ENCODE data around the gene HTT-AS. TPM values are rescaled to one million over a fixed set of nuclear protein-coding genes. Genes with fewer than 3 reads are reported as not detected.

The HTT-AS gene
- total RNA-seq, 2 experiments from 2014 or later, result not detected

GRCh38 chr4:3087115-3087797 is 12.9 kb upstream of the HTT-AS start:
- ATAC-seq, result no peak
- DNase-seq, result no peak
- H3K27me3 Mint-ChIP-seq, result no peaks in the 10 kb centered on the region
- H3K4me1 Mint-ChIP-seq, result peaks cover 66% of the 10 kb centered on the region
- intact Hi-C loops (cut with DNase I, micrococcal nuclease), result loop anchor here (5.0 kb wide), 3 partner anchors 40 to 125 kb away; partner anchors contain the start of genes GRK4 (in 1 of the 2) and NOP14 (in 1 of the 2)
- ChIA-PET CTCF (interaction anchor here (0.8 to 1.0 kb wide), 3 partner anchors 10 to 53 kb away, joined by 3 to 4 read pairs (median 4); no protein-coding TSS in a partner anchor), POLR2A (interaction anchor here (0.6 kb wide), 1 partner anchor 274 kb away, joined by 3 read pairs; no protein-coding TSS in a partner anchor)
- no peaks in the 10 kb centered on the region for H3K9me3 Mint-ChIP-seq (ENCODE audit: low read depth)
- H3K27ac Mint-ChIP-seq, result peak overlapping the region; percentile 32
- H3K36me3 Mint-ChIP-seq (ENCODE audit: low read depth), result peaks cover 28% of the 10 kb centered on the region
- H3K4me3 Mint-ChIP-seq, result no peak overlapping the region

- intact Hi-C loops (cut with DNase I, micrococcal nuclease), result loop anchor here (1.0 to 5.0 kb wide), 8 partner anchors 12 to 150 kb away; partner anchors contain the start of genes GRK4 (in 1 of the 2), HTT (in 1 of the 2), HTT-AS (in 1 of the 2) and NOP14 (in 1 of the 2)
- H3K4me1 Mint-ChIP-seq, result peaks cover 68% of the 10 kb centered on the region
- H3K9me3 Mint-ChIP-seq (ENCODE audit: low read depth), result no peaks in the 10 kb centered on the region
- POLR2A ChIA-PET, result no interaction called here
- ATAC-seq, result peak; percentile 50
- CTCF ChIA-PET, result interaction anchor here (0.8 to 1.0 kb wide), 2 partner anchors 10 to 11 kb away, joined by 4 read pairs; no protein-coding TSS in a partner anchor
- peak overlapping the region; percentile 20 for H3K4me3 Mint-ChIP-seq
- H3K36me3 Mint-ChIP-seq (ENCODE audit: low read depth), result peaks cover 25% of the 10 kb centered on the region
- no peaks in the 10 kb centered on the region for H3K27me3 Mint-ChIP-seq
- DNase-seq, result no peak
- H3K27ac Mint-ChIP-seq, result peak overlapping the region; percentile 96
Measured at GRCh38 chr4:3085948-3086670, 11.8 kb upstream of the HTT-AS start.

DNA sequence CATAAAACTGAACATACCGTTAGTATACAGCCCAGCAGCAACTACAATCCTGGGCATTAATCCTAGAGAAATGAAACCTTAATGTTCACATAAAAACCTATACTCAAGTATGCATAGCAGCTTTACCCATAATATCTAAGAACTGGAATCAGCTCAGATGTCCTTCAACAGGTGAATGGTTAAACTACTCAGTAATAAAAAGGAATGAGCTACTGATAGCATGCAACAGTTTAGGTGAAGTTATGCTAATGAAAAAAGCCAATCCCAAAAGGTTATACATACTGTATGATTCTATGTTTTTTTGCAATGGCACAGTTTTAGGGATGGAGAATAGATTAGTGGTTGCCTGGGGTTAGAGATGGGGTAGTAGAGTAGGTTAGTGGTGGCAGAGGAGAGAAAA is 9.4 kb upstream of the HTT-AS start:
- no peak for DNase-seq
- peak overlapping the region; percentile 70 for H3K27ac Mint-ChIP-seq
- no peaks in the 10 kb centered on the region for H3K9me3 Mint-ChIP-seq (ENCODE audit: low read depth)
- no peaks in the 10 kb centered on the region for H3K27me3 Mint-ChIP-seq
- H3K4me1 Mint-ChIP-seq, result peaks cover 77% of the 10 kb centered on the region
- CTCF ChIA-PET, result interaction anchor here (0.7 to 1.1 kb wide), 3 partner anchors 23 to 130 kb away, joined by 3 read pairs; partner anchors contain the start of gene GRK4
- no peak for ATAC-seq
- intact Hi-C loops (cut with DNase I, micrococcal nuclease), result loop anchor here in 1 of 2 experiments (2.0 kb wide), 1 partner anchor 75 kb away; no protein-coding TSS in a partner anchor
- H3K36me3 Mint-ChIP-seq (ENCODE audit: low read depth), result peaks cover 31% of the 10 kb centered on the region
- POLR2A ChIA-PET, result interaction anchor here (0.6 kb wide), 1 partner anchor 70 kb away, joined by 4 read pairs; no protein-coding TSS in a partner anchor
- H3K4me3 Mint-ChIP-seq, result no peak overlapping the region

DNA sequence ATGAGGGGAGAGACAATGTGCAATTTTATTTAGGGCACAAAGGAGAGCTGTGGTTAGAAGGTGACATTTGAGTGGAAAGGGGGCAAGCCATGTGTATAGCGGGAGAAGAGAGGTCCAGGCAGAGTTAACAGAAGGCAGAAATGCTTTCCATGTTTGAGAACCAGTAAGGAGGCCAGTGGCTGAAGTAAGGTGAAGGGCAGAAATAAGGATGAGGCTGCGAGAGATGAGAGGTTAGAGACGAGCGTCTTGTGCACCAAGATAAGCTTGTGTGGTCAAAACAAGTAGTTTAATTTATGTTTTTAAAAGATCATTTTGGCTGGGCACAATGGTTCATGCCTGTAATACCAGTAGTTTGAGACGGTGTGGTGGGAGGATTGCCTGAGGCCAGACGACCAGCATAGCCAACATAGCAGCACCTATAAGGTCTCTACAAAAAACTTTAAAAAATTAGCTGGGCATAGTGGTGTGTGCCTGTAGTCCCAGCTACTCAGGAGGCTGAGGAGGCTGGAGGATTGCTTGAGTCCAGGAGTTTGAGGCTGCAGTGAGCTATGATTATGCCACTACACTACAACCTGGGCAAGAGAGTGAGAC is 8.7 kb upstream of the HTT-AS start:
- H3K27ac Mint-ChIP-seq, result peak overlapping the region; percentile 38
- peaks cover 74% of the 10 kb centered on the region for H3K4me1 Mint-ChIP-seq
- H3K4me3 Mint-ChIP-seq, result no peak overlapping the region
- peaks cover 25% of the 10 kb centered on the region for H3K36me3 Mint-ChIP-seq (ENCODE audit: low read depth)
- no peak for DNase-seq
- intact Hi-C loops (cut with DNase I, micrococcal nuclease), result no loop called here
- H3K27me3 Mint-ChIP-seq, result no peaks in the 10 kb centered on the region
- ChIA-PET POLR2A (interaction anchor here (0.6 kb wide), 1 partner anchor 69 kb away, joined by 4 read pairs; no protein-coding TSS in a partner anchor), CTCF (interaction anchor here (0.6 to 1.1 kb wide), 4 partner anchors 24 to 129 kb away, joined by 3 read pairs; partner anchors contain the start of gene GRK4)
- H3K9me3 Mint-ChIP-seq (ENCODE audit: low read depth), result no peaks in the 10 kb centered on the region
- no peak for ATAC-seq

DNA sequence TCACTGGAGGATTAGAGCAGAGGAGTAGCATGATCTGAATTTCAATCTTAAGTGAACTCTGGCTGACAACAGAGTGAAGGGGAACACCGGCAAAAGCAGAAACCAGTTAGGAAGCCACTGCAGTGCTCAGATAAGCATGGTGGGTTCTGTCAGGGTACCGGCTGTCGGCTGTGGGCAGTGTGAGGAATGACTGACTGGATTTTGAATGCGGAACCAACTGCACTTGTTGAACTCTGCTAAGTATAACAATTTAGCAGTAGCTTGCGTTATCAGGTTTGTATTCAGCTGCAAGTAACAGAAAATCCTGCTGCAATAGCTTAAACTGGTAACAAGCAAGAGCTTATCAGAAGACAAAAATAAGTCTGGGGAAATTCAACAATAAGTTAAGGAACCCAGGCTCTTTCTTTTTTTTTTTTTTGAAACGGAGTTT is 5.4 kb upstream of the HTT-AS start:
- POLR2A ChIA-PET, result interaction anchor here (0.6 kb wide), 2 partner anchors 229 to 291 kb away, joined by 3 read pairs; no protein-coding TSS in a partner anchor
- DNase-seq, result no peak
- H3K27me3 Mint-ChIP-seq, result no peaks in the 10 kb centered on the region
- H3K27ac Mint-ChIP-seq, result peak overlapping the region; percentile 59
- intact Hi-C loops (cut with DNase I, micrococcal nuclease), result loop anchor here in 1 of 2 experiments (10.0 kb wide), 1 partner anchor 545 kb away; the partner anchor contains the start of gene FAM193A
- H3K9me3 Mint-ChIP-seq (ENCODE audit: low read depth), result no peaks in the 10 kb centered on the region
- CTCF ChIA-PET, result no interaction called here
- H3K4me3 Mint-ChIP-seq, result no peak overlapping the region
- peaks cover 65% of the 10 kb centered on the region for H3K4me1 Mint-ChIP-seq
- ATAC-seq, result no peak
- H3K36me3 Mint-ChIP-seq (ENCODE audit: low read depth), result peaks cover 19% of the 10 kb centered on the region

DNA sequence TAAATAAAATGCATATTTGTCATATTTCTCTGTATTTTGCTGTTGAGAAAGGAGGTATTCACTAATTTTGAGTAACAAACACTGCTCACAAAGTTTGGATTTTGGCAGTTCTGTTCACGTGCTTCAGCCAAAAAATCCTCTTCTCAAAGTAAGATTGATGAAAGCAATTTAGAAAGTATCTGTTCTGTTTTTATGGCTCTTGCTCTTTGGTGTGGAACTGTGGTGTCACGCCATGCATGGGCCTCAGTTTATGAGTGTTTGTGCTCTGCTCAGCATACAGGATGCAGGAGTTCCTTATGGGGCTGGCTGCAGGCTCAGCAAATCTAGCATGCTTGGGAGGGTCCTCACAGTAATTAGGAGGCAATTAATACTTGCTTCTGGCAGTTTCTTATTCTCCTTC is 3.5 kb upstream of the HTT-AS start:
- Mint-ChIP-seq H3K27me3 (no peaks in the 10 kb centered on the region), H3K27ac (peak overlapping the region; percentile 16), H3K4me1 (peaks cover 50% of the 10 kb centered on the region), H3K4me3 (peak overlapping the region; percentile 8), H3K36me3 (ENCODE audit: low read depth) (peaks cover 14% of the 10 kb centered on the region), H3K9me3 (ENCODE audit: low read depth) (no peaks in the 10 kb centered on the region)
- intact Hi-C loops (cut with DNase I, micrococcal nuclease), result loop anchor here in 1 of 2 experiments (10.0 kb wide), 1 partner anchor 543 kb away; the partner anchor contains the start of gene FAM193A
- DNase-seq (peak; percentile 69), ATAC-seq (peak; percentile 13)
- CTCF ChIA-PET, result interaction anchor here (0.7 kb wide), 1 partner anchor 696 kb away, joined by 3 read pairs; no protein-coding TSS in a partner anchor
- POLR2A ChIA-PET, result no interaction called here

GRCh38 chr4:3075652-3075981 is 1.3 kb upstream of the HTT-AS start:
- Mint-ChIP-seq H3K4me1 (peaks cover 35% of the 10 kb centered on the region), H3K27me3 (no peaks in the 10 kb centered on the region), H3K4me3 (peak overlapping the region; percentile 95), H3K36me3 (ENCODE audit: low read depth) (peaks cover 14% of the 10 kb centered on the region), H3K27ac (peak overlapping the region; percentile 45), H3K9me3 (ENCODE audit: low read depth) (no peaks in the 10 kb centered on the region)
- no peak for DNase-seq
- ChIA-PET CTCF (interaction anchor here (0.7 to 1.1 kb wide), 2 partner anchors 11 to 31 kb away, joined by 3 to 4 read pairs; no protein-coding TSS in a partner anchor), POLR2A (interaction anchor here (0.6 kb wide), 1 partner anchor 62 kb away, joined by 4 read pairs; no protein-coding TSS in a partner anchor)
- no peak for ATAC-seq
- intact Hi-C loops (cut with DNase I, micrococcal nuclease), result loop anchor here (2.0 to 10.0 kb wide), 5 partner anchors 217 to 1205 kb away; partner anchors contain the start of genes FAM193A (in 1 of the 2), NELFA (in 1 of the 2), NSD2 (in 1 of the 2) and RGS12 (in 1 of the 2)

GRCh38 chr4:3074846-3075651 is 711 bp upstream of the HTT-AS start:
- no peak for ATAC-seq
- no peaks in the 10 kb centered on the region for H3K27me3 Mint-ChIP-seq
- peaks cover 32% of the 10 kb centered on the region for H3K4me1 Mint-ChIP-seq
- ChIA-PET CTCF (interaction anchor here (0.5 to 1.1 kb wide), 3 partner anchors 12 to 1032 kb away, joined by 3 to 4 read pairs (median 3); no protein-coding TSS in a partner anchor), POLR2A (interaction anchor here (0.6 kb wide), 2 partner anchors 24 to 61 kb away, joined by 3 to 4 read pairs; no protein-coding TSS in a partner anchor)
- intact Hi-C loops (cut with DNase I, micrococcal nuclease), result loop anchor here (1.0 to 10.0 kb wide), 19 partner anchors 10 to 1496 kb away; partner anchors contain the start of genes ADD1 (in 1 of the 2), CFAP99 (in 1 of the 2), FAM193A (in 1 of the 2) and GRK4 (in 1 of the 2)
- H3K27ac Mint-ChIP-seq, result peak overlapping the region; percentile 90
- DNase-seq, result peak; percentile 77
- H3K4me3 Mint-ChIP-seq, result peak overlapping the region; percentile 95
- no peaks in the 10 kb centered on the region for H3K9me3 Mint-ChIP-seq (ENCODE audit: low read depth)
- peaks cover 11% of the 10 kb centered on the region for H3K36me3 Mint-ChIP-seq (ENCODE audit: low read depth)

GRCh38 chr4:3073158-3074077 is 920 bp downstream of the HTT-AS start:
- ATAC-seq, result no peak
- H3K36me3 Mint-ChIP-seq (ENCODE audit: low read depth), result peaks cover 3% of the 10 kb centered on the region

More at GRCh38 chr4:3073158-3074077, 920 bp downstream of the HTT-AS start:
- intact Hi-C loops (cut with DNase I, micrococcal nuclease), result loop anchor here (1.0 to 10.0 kb wide), 19 partner anchors 12 to 1494 kb away; partner anchors contain the start of genes ADD1 (in 1 of the 2), CFAP99 (in 1 of the 2), FAM193A (in 1 of the 2) and GRK4 (in 1 of the 2)
- Mint-ChIP-seq H3K27ac (no peak overlapping the region), H3K27me3 (no peaks in the 10 kb centered on the region), H3K9me3 (ENCODE audit: low read depth) (no peaks in the 10 kb centered on the region), H3K4me1 (peaks cover 19% of the 10 kb centered on the region), H3K4me3 (no peak overlapping the region)
- DNase-seq, result no peak
- ChIA-PET CTCF (no interaction called here), POLR2A (interaction anchor here (0.6 kb wide), 1 partner anchor 32 kb away, joined by 3 read pairs; no protein-coding TSS in a partner anchor)

Measured in activated CD4-positive, alpha-beta T cell treated with anti-CD3 and anti-CD28 coated beads for 36 hours (primary cell).